ENCODE data around the gene CYP4F11.
"Not testable (repeated sequence)": the region's sequence is repeated elsewhere in the genome, so short reads cannot be mapped to it uniquely, and the experiment has no call there.

Gene CYP4F11

DNA sequence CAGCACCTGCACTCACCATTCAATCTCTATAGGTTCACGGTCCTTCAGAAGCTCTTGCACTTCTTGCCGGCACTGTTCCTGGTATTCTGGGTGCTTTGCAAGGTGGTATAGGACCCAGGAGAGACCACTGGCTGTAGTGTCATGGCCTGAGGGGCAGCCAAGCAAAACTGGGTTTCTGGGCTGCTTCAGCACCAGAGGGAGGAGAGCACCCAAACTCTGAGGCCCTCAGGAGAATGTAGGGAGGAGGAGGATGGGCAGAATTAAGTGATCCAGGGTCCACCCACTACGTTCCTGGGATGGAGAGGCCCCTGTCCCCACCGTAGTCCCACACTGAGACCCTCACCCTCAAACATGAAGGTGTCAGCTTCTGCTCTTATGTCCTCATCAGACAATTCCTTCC lies 12.3 kb downstream of the CYP4F11 start:
- no peak for DNase-seq

GRCh38 chr19:15919243-15919642 lies 15.1 kb downstream of the CYP4F11 start:
- no peak for DNase-seq

DNA sequence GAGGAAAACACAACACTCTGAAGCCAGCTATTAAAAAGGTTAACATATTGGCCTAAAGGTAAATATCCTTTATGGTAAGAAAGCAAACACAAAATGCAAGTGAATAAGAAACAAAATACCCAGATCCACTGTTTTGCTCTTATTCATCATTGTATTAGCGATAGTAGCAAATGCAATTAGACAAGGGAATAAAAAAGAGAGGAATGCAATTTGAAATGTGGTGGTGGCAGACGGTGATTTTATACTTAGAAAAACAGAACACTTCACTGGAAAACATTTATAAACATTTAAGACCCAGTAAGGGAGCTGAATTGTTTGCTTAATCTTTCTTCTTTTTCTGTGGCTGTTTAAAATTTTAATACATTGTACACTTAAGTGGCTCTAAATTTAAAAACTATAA lies 19.2 kb downstream of the CYP4F11 start:
- no peak for DNase-seq

DNA sequence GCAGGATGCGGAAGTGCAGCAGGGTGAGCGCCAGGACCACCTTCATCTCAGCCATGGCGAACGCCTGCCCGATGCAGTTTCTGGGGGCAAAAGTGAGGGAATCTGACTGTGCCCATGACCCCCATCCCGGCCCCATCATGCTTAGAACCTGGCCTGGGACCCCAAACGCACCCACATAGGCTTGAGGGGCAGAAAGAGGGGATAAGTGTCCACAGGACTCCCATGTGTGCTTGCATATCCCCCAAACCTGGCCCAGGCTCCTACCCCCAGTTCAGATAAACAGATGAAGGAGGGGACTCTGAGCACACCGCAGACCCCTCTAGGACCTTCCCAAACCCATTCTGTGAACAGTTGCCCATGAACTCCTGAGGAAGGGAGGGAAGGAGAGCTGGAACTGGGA lies 20.5 kb downstream of the CYP4F11 start:
- no peak for DNase-seq

GRCh38 chr19:15913384-15913783 lies 20.9 kb downstream of the CYP4F11 start:
- no peak for DNase-seq

DNA sequence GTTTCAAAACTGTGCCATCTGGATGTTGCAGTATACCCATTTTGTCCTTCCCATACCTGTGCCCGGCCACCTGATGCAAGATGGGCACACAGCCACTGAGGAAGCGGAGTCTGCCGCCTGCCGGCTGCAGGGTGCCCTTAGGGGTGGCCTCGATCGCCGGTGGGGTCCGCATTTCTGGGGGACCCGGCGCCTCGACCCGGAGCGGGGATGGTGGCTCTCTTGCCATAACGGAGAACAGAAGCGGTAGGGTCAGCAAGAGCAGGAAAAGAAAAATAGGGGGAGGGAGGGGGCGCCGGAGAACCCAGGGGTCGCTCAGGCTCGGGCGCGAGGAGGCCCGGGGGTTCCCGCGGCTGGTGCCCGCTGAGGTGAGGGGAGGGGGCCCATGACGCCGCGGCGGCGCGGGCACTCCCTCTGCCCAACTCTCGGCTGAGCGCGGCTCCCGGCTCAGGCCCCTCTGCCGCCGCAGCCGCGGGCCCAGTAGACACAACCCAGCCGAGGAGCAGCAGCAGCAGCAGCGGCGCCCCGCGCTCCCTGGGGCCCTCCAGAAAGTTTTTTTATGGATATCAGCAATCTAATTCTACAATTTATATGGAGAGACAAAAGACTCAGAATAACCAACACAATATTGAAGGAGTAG lies 22.6 kb downstream of the CYP4F11 start:
- no peak for DNase-seq

- DNase-seq = no peak
These were observed 29.3 kb downstream of the CYP4F11 start for GRCh38 chr19:15905026-15905425.

DNA sequence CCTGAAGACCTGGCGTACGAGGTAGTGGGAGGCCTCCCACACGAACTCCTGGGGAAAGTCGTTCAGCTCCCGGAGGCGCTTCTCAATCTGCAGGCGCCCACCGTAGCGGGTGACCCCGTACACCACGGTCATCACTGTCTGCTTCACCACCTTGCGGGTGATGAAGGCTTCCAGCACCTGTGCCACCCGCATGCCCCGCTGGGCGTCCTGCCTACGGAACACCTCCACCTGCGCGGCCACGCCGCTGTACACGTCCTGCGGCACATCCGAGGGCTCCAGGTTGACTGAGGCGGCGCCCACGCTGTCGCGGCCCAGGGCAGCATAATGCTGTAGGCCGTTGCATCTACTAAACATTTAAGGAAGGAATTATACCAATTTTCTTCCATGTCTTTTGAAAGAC lies 31.4 kb downstream of the CYP4F11 start:
- DNase-seq = not testable (repeated sequence)

- DNase-seq = no peak
These were observed 32.1 kb downstream of the CYP4F11 start for GRCh38 chr19:15902254-15902653.

GRCh38 chr19:15900504-15900903 lies 33.8 kb downstream of the CYP4F11 start:
- no peak for DNase-seq

DNA sequence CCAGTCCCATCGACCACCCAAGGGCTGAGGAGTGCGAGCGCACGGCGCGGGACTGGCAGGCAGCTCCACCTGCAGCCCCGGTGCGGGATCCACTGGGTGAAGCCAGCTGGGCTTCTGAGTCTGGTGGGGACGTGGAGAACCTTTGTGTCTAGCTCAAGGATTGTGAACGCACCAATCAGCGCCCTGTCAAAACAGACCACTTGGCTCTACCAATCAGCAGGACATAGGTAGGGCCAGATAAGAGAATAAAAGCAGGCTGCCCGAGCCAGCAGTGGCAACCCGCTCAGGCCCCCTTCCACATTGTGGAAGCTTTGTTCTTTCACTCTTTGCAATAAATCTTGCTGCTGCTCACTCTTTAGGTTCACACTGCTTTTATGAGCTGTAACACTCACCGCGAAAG lies 34.3 kb downstream of the CYP4F11 start:
- not testable (repeated sequence) for DNase-seq

DNA sequence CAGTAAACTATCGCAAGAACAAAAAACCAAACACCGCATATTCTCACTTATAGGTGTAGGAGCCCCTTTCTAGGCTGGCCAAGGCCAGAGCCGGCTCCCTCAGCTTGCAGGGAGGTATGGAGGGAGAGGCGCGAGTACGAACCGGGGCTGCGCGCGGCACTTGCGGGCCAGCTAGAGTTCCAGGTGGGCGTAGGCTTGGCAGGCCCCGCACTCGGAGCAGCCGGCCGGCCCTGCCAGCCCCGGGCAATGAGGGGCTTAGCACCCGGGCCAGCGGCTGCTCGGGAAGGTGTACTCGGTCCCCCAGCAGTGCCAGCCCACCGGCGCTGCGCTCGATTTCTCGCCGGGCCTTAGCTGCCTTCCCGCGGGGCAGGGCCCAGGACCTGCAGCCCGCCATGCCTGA lies 34.8 kb downstream of the CYP4F11 start:
- not testable (repeated sequence) for DNase-seq

DNA sequence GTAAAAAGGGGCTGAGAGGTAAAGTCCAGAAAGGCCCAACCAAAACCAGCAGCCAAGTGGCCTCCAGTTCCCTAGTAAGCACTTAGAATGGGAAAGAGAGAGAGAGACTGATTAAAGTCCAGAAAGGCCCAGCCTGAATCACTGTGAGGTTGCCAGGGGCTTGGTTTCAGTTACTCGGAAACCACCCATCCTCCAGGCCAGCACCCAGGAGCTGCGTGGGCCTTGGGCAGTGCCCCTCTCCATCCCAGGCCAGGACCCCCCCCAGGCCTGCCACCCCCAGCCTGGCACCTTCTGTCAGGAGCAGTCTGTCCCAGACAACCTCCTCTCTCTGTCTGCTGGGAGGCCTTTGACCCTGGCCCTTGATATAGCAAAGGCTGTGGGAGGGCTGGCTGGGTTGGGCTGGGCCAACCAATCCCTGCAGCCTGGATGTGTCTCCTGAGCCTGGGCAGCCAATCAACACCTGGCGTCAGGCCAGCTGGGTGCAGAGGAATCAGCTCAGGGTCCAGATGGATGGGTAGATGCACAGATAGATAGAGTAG lies 36.5 kb downstream of the CYP4F11 start, which contains the start of gene CYP4F2:
Gene CYP4F2 (minus strand): TSS at position 337 of the 539 bp plus-strand sequence. CDS start 463 bp downstream, outside the sequence.
- DNase-seq = no peak

GRCh38 chr19:15897026-15897737 lies 37.1 kb downstream of the CYP4F11 start:
- DNase-seq = no peak

DNA sequence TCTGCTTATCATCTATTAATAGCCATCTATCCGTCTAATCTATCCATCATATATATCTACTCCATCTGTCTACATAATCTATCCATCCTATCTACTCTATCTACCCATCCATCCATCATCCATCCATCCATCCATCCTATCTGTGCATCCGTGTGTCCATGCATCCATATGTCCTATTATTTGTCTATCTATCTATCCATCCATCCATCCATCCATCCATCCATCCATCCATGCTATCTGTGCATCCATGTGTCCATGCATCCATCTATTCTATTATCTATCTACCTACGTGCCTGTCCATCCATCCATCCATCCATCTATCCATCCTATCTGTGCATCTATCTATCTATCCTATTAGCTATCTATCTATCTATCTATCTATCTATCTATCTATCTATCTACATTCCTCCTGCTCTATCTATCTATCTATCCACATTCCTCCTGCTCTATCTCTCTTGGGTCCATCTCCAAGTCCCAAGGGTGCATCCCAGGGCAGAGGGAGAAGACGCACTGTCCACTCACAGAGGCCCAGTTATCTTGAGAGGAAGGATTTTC lies 38.4 kb downstream of the CYP4F11 start:
- no peak for DNase-seq

- no peak for DNase-seq
These were observed 40.0 kb downstream of the CYP4F11 start for GRCh38 chr19:15894359-15894758.

- DNase-seq = no peak
These were observed 40.9 kb downstream of the CYP4F11 start for GRCh38 chr19:15893477-15893876.

GRCh38 chr19:15892012-15892411 lies 42.3 kb downstream of the CYP4F11 start:
- DNase-seq = no peak

- no peak for DNase-seq
These were observed 42.9 kb downstream of the CYP4F11 start for GRCh38 chr19:15891434-15891833.

DNA sequence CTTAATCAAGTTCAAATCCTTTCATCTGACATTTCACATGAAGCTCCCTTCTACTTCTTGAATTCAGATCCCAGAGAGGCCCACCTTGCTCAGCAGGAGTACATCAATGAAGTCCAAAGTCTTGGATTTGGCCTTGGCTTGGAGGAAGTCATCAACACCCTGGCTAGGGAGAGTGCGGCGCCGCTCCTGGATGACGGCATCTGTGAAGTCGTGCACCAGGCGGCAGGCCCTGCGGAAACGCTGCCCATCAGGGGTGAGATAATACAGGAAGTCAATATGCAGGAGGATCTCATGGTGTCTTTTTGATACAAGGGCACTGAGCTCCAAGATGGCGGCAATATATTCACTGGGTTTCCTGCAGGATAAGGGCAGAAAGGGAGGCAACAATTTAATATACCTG lies 45.0 kb downstream of the CYP4F11 start:
- DNase-seq = not testable (repeated sequence)

DNA sequence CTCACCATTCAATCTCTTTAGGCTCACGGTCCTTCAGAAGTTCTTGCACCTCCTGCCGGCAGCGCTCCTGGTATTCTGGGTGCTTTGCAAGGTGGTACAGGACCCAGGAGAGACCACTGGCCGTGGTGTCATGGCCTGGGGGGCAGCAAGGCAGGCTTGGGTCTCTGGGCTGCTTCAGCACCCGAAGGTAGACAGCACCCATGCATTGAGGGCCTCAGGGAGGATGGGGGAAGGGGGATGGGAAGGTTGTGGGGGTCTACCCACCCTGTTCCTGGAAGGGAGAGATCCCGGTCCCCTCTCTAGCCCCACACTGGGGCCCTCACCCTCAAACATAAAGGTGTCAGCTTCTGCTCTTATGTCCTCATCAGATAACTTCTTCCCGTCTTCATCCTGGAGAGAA lies 48.4 kb downstream of the CYP4F11 start:
- no peak for DNase-seq

DNA sequence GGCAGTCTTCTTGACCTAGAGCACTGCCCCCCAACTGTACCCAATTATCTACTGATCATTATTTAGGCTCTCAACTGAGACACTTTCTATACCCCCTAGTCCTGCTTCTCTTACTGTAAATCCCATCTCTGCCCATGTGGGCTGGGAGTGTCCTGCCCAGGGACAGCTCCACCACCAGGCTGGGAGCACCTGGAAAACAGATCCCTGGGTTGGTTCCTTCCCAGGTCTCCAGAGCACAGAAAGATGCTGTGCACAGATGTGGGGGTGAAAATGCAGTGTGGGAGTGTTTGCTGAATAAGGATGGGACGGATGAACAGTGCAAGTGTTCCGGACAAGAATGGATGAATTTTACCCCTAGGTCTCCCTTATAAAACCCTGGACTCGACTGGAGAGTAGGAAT lies 49.2 kb downstream of the CYP4F11 start:
- no peak for DNase-seq

GRCh38 chr19:15883329-15883728 lies 51.0 kb downstream of the CYP4F11 start:
- DNase-seq = not testable (repeated sequence)
